ENCODE data around the gene MTFMT.

The MTFMT gene

GRCh38 chr15:65055201-65055870 lies 25.9 kb upstream of the MTFMT start:
- no peak overlapping the region for H3K4me3 ChIP-seq (ENCODE audit: control insufficient read depth, low read depth, low read length)
- TF ChIP-seq CTCF (IDR thresholded peaks at IDR 0.05; ENCODE audit: control insufficient read depth, insufficient read depth, low read depth, low read length, missing control alignments) = no peak
- no peak for DNase-seq (ENCODE audit: low read depth)

DNA sequence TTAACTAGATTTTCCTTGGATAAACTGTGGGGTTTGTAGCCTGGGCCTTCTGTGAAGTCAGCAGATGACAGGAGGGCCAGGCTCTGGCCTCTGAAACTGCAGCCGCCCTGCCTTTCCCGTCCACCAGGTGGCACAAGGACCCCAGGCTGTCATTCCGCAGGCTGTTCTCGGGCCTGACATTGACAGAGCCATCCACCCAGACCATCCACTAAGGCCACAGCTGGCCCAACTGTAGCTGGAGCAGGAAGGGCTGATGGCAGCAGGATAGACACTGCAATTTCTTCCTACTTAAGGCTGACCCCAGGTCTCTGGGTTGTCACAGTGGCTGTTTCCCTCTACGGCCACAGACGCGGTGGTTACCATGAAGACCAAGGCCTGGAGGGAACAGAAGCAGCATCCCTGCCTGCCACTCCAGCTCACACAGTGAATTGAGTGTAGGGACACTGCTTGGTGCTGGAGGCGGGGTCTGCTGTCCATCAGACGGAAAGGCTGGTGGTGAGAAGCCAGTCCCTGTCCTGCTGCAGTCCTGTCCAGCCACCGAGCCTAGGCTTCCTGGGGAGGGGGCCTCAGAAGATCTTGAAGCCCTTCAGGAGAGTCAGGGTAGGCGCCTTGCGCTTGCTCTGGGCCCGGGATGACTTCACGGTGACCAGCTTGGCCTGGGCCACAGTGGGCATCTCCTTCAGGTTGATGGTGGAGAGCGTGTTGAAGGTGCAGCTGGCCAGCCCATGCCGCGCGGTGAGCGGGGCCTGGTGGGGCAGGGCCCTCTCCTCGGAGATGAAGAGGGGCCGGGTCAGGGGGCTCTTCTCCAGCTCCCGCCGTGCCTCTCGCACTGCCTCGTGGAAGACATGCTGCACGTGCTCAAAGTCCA lies 25.1 kb upstream of the MTFMT start:
- peak; percentile 24 for DNase-seq (ENCODE audit: low read depth)

DNA sequence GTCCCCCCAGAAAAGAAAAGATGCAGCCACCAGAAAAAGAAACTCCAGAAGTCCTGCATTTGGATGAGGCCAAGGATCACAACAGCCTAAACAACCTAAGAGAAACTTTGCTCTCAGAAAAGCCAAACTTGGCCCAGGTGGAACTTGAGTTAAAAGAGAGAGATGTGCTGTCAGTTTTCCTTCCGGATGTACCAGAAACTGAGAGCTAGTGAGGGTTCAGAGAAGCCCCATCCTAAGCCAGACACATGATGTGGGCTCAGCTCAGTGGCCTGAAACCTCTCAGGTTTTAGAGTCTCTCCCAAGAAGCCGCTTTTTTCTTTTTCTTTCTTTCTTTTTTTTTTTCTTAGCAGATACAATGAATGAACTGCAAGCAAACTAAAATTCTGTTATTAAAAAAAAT lies 23.5 kb upstream of the MTFMT start:
- no peak for DNase-seq (ENCODE audit: low read depth)
- no peak overlapping the region for H3K4me3 ChIP-seq (ENCODE audit: control insufficient read depth, low read depth, low read length)
- no peak for TF ChIP-seq CTCF (IDR thresholded peaks at IDR 0.05; ENCODE audit: control insufficient read depth, insufficient read depth, low read depth, low read length, missing control alignments)

More for the DNA sequence above, 25.1 kb upstream of the MTFMT start:
- H3K4me3 ChIP-seq (ENCODE audit: control insufficient read depth, low read depth, low read length) = no peak overlapping the region
- TF ChIP-seq CTCF (IDR thresholded peaks at IDR 0.05; ENCODE audit: control insufficient read depth, insufficient read depth, low read depth, low read length, missing control alignments) = peak; percentile 99

- H3K4me3 ChIP-seq (ENCODE audit: control insufficient read depth, low read depth, low read length) = no peak overlapping the region
- TF ChIP-seq CTCF (IDR thresholded peaks at IDR 0.05; ENCODE audit: control insufficient read depth, insufficient read depth, low read depth, low read length, missing control alignments) = no peak
- no peak for DNase-seq (ENCODE audit: low read depth)
Observed at GRCh38 chr15:65051266-65051665, 21.8 kb upstream of the MTFMT start.

- H3K4me3 ChIP-seq (ENCODE audit: control insufficient read depth, low read depth, low read length) = no peak overlapping the region
- no peak for TF ChIP-seq CTCF (IDR thresholded peaks at IDR 0.05; ENCODE audit: control insufficient read depth, insufficient read depth, low read depth, low read length, missing control alignments)
Observed at GRCh38 chr15:65050270-65050669, 20.8 kb upstream of the MTFMT start.

DNA sequence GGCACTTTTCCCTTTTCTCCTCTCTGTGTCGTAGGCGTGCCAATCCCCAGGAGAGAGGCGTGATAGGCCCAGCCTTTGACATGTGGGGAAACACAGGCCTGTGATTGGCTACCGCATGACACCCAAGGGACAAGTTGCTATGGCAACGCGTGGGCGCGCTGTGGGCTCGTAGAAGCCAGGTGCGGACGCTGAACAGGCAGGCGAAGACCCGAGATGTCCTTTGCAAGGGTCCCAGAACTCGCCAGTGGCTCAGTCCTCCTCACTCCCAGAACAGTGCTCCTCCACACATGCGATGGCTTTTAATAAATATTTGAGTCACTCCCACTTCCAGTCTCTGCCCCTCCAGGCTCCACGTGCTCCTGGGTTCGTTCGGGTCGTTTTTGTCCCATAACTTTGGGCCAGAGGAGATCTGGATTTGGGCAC lies 20.0 kb upstream of the MTFMT start:
- TF ChIP-seq CTCF (IDR thresholded peaks at IDR 0.05; ENCODE audit: control insufficient read depth, insufficient read depth, low read depth, low read length, missing control alignments) = no peak
- H3K4me3 ChIP-seq (ENCODE audit: control insufficient read depth, low read depth, low read length) = peak overlapping the region; percentile 44
- DNase-seq (ENCODE audit: low read depth) = peak; percentile 68

More at GRCh38 chr15:65050270-65050669, 20.8 kb upstream of the MTFMT start:
- DNase-seq (ENCODE audit: low read depth) = no peak

All from AG09309 (cell line).